Smooth muscle cell (in vitro differentiated cells): ENCODE measurements around the gene YKT6. TPM values are rescaled to one million over a fixed set of nuclear protein-coding genes. Genes with fewer than 3 reads are reported as not detected.

Experiments
- DNase-seq: peaks from one replicate; lab custom pipeline; 2025; ENCODE audit not compliant: unreplicated experiment; lab: John Stamatoyannopoulos, UW
- H2AFZ ChIP-seq: fragments of 200-600 bp; sonication (generic); 2 replicates; pipeline ENCODE4 v1.6.0; 2016; ENCODE audit warnings: antibody characterized with exemption, low read depth, mild to moderate bottlenecking
- H3F3A ChIP-seq: fragments of 200-600 bp; sonication (generic); 2 replicates; pipeline ENCODE4 v1.6.0; 2017; ENCODE audit warnings: antibody characterized with exemption, low read depth
- H3K27ac ChIP-seq: fragments of 200-600 bp; sonication (generic); 2 replicates; pipeline ENCODE4 v1.5.1; 2016; ENCODE audit warnings: low read depth, mild to moderate bottlenecking
- H3K27me3 ChIP-seq: fragments of 200-600 bp; sonication (generic); 2 replicates; pipeline ENCODE4 v1.6.1; 2016; ENCODE audit warnings: low read depth, mild to moderate bottlenecking
- H3K36me3 ChIP-seq: fragments of 200-600 bp; sonication (generic); 2 replicates; pipeline ENCODE4 v1.5.1; 2016; ENCODE audit warnings: low read depth
- H3K4me1 ChIP-seq: fragments of 200-600 bp; sonication (generic); 2 replicates; pipeline ENCODE4 v1.5.1; 2016; ENCODE audit warnings: low read depth
- H3K4me2 ChIP-seq: fragments of 200-600 bp; sonication (generic); 2 replicates; pipeline ENCODE4 v1.6.0; 2016; ENCODE audit warnings: mild to moderate bottlenecking
- H3K4me3 ChIP-seq: fragments of 200-600 bp; sonication (generic); 2 replicates; pipeline ENCODE4 v1.5.1; 2016; ENCODE audit warnings: mild to moderate bottlenecking
- H3K79me2 ChIP-seq: fragments of 200-600 bp; sonication (generic); 2 replicates; pipeline ENCODE4 v1.6.0; 2016; ENCODE audit warnings: low read depth, mild to moderate bottlenecking
- H3K9ac ChIP-seq: fragments of 200-600 bp; sonication (generic); 2 replicates; pipeline ENCODE4 v1.6.0; 2016; ENCODE audit warnings: low read depth
- H3K9me3 ChIP-seq: fragments of 200-600 bp; sonication (generic); replicated peaks from 2 replicates; pipeline ENCODE4 v1.5.1; 2016; ENCODE audit warnings: low read depth
- H4K20me1 ChIP-seq: fragments of 200-600 bp; sonication (generic); 2 replicates; pipeline ENCODE4 v1.6.0; 2016; ENCODE audit warnings: low read depth
- CTCF ChIP-seq: fragments of 200-600 bp; sonication (generic); IDR thresholded peaks from 2 replicates; pipeline ENCODE4 v1.5.1; 2017; ENCODE audit warnings: borderline replicate concordance, mild to moderate bottlenecking, antibody characterized with exemption; ENCODE audit not compliant: insufficient read depth, poor library complexity, severe bottlenecking
- WGBS: methylation state at CpG from one replicate; pipeline ENCODE4 v1.1.7; 2016; ENCODE audit warnings: low lambda C conversion rate; 5-methylcytosine and 5-hydroxymethylcytosine counted together
- polyA plus RNA-seq: library from polyadenylated mRNA; unstranded; fragments of >200 nt; fragmentation: Nextera tagmentation; extraction: Ambion mirVana; gene quantifications from 2 replicates; pipeline ENCODE4 v1.2.1, GENCODE V29; 2016
- total RNA-seq: library from RNA; depleted of rRNA; stranded (reverse); fragments of >200 nt; gene quantifications from 2 replicates; pipeline ENCODE4 v1.2.3, GENCODE V29; 2014

Gene YKT6
- total and polyA plus RNA-seq, 2 experiments from 2014 or later, result 64.2 to 86.5 TPM

DNA sequence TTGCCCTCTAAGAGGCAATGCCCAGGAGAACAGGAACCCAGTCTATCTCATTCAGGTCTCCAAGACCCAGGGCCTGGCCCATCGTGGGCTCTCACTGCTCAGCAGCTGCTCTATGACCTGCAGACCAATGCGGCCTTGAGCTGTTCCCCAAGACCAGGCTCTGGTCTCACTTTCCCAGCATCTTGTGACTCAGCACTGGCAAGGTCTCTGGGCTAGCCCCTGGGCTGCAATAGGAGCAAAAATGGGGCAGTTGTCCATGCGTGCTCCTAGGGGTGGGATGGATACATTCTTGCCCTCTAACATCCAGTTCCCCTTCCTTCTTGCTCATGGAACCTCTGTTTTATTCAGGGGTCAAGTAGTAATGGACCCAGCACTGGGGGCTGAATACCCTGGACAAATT is 25.0 kb upstream of the YKT6 start:
- Histone ChIP-seq H2AFZ (no peak overlapping the region), H3K27ac (no peak overlapping the region), H3K4me3 (no peak overlapping the region), H3F3A (no peaks in the 10 kb centered on the region), H3K9me3 (no peaks in the 10 kb centered on the region), H3K27me3 (no peaks in the 10 kb centered on the region), H3K79me2 (no peaks in the 10 kb centered on the region), H4K20me1 (no peaks in the 10 kb centered on the region), H3K36me3 (no peaks in the 10 kb centered on the region), H3K4me2 (no peak overlapping the region), H3K9ac (no peak overlapping the region), H3K4me1 (peaks cover 8% of the 10 kb centered on the region)
- WGBS, result 83% methylated on average over 3 of the region's 3 CpGs
- no peak for TF ChIP-seq CTCF
- no peak for DNase-seq

DNA sequence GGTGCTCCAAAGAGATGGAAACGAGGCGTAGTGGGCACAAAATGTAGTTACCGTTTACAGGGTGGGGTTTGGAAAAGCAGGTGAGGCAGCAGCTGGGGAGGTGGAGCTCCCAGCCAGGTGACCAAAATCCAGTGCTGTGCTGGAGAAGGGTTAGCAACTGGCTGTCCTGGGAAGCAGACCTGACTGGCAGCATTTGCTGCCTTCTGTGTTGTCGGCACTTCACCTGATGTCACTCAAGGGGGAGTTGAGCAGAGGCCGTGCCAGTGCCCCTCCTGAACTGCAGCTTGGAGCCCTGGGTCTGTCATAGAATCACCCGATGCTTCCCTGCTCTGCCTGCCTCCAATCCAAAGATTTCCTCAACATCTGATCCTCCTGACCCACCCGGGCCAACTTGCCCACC is 24.3 kb upstream of the YKT6 start:
- Histone ChIP-seq H3K9me3 (no peaks in the 10 kb centered on the region), H3K9ac (no peak overlapping the region), H4K20me1 (no peaks in the 10 kb centered on the region), H3K4me1 (peaks cover 8% of the 10 kb centered on the region), H3K27ac (no peak overlapping the region), H3K36me3 (no peaks in the 10 kb centered on the region), H2AFZ (no peak overlapping the region), H3K4me2 (no peak overlapping the region), H3K79me2 (no peaks in the 10 kb centered on the region), H3K27me3 (no peaks in the 10 kb centered on the region), H3F3A (no peaks in the 10 kb centered on the region), H3K4me3 (no peak overlapping the region)
- DNase-seq, result no peak
- TF ChIP-seq CTCF, result no peak
- WGBS, result 67% methylated on average over 7 of the region's 7 CpGs

DNA sequence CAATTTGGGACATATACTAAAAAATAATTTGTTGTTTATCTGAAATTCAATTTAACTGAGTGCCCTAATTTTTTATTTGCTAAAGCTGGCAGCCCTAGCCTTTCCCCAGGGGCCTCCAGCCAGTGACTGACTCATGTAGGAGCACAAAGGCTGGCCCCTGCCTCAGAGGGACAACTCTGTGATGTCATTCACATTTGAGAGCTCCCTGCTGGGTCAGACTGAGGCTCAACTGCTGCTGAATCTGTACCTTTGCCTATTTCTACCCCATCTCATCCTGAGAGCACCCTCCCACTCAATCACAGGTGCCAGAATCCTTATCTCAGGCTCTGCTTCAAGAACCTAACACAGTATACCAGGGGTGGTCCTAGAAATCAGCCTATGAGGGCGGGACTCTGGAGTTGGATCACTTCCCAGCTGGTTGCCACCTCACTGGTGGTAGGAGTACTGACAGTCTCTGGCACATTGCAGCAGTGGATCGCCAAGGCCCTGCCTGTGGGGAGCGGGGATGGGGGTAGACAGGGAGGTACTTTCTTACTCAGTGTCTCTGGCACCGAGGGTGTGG is 23.1 kb upstream of the YKT6 start:
- Histone ChIP-seq H3K27ac (peak overlapping the region; percentile 68), H3K9ac (no peak overlapping the region), H2AFZ (peak overlapping the region; percentile 74), H3K4me1 (peaks cover 8% of the 10 kb centered on the region), H3K79me2 (no peaks in the 10 kb centered on the region), H3K4me3 (no peak overlapping the region), H3F3A (no peaks in the 10 kb centered on the region), H3K9me3 (no peaks in the 10 kb centered on the region), H3K36me3 (no peaks in the 10 kb centered on the region), H3K27me3 (no peaks in the 10 kb centered on the region), H4K20me1 (no peaks in the 10 kb centered on the region), H3K4me2 (peak overlapping the region; percentile 60)
- no peak for DNase-seq
- WGBS, result 74% methylated on average over 4 of the region's 4 CpGs
- no peak for TF ChIP-seq CTCF

DNA sequence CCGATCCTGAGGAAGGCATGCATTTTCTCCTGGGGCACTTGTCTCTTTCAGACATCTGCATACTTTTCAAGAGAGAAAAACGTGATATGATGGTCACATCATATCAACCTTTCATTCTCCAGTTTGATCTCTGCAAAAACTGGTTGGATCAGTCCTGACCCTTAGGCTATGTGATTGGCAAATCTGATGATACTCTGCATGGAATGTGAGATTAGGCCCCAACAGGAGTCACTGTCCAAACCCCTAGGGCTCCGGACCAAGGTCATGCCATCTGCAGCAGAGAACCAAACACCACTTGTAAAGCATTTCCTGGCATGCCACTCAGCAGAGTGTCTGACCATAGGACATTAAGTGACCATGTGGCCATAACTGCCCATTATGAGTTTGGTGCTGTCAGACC is 20.1 kb upstream of the YKT6 start:
- Histone ChIP-seq H3K9ac (no peak overlapping the region), H3K79me2 (no peaks in the 10 kb centered on the region), H3K4me2 (no peak overlapping the region), H3F3A (no peaks in the 10 kb centered on the region), H2AFZ (no peak overlapping the region), H3K4me1 (peaks cover 22% of the 10 kb centered on the region), H4K20me1 (no peaks in the 10 kb centered on the region), H3K27ac (no peak overlapping the region), H3K36me3 (no peaks in the 10 kb centered on the region), H3K9me3 (no peaks in the 10 kb centered on the region), H3K4me3 (no peak overlapping the region), H3K27me3 (no peaks in the 10 kb centered on the region)
- no peak for DNase-seq
- TF ChIP-seq CTCF, result no peak
- WGBS, result 73% methylated on average over 3 of the region's 3 CpGs
